CD4-positive, alpha-beta T cell treated with Interleukin-6 for 4 hours (primary cell): ENCODE data around the gene ZNF469.

Source experiments
- DNase-seq: peaks from one replicate; pipeline ENCODE4 v3.0.0-alpha.2; 2020; ENCODE audit warnings: mixed read lengths

Gene ZNF469

DNA sequence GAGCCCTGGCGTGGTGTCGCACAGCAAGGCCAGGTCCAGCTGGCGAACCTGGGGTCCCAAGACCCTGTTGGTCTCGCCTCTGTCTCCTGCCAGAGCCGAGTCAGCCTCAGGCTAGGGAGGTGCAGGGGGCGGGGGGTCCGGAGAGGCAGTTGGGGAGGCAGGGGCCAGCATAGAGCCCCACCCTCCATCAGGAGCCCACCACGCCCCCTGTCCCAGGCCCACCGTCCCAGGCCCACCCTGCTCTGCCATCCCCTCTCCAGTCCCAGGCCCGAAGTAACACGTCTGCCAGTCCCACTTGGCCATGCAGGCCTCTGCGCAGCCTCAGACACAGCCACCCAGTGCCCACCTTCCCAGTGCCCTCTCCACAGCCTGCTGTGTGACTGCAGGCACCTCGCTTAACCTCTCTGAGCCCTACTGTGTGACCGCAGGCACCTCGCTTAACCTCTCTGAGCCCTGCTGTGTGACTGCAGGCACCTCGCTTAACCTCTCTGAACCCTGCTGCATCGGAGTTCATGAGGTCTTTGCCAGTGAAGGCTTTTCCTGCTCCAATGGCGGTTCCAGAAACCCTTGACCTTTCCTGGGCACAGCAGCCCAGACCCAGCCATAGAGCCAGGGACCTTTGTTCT lies 29.3 kb downstream of the ZNF469 start:
- DNase-seq: no peak

GRCh38 chr16:88412766-88413165 lies 30.0 kb downstream of the ZNF469 start:
- DNase-seq: no peak

GRCh38 chr16:88413231-88413630 lies 30.5 kb downstream of the ZNF469 start:
- DNase-seq: no peak

DNA sequence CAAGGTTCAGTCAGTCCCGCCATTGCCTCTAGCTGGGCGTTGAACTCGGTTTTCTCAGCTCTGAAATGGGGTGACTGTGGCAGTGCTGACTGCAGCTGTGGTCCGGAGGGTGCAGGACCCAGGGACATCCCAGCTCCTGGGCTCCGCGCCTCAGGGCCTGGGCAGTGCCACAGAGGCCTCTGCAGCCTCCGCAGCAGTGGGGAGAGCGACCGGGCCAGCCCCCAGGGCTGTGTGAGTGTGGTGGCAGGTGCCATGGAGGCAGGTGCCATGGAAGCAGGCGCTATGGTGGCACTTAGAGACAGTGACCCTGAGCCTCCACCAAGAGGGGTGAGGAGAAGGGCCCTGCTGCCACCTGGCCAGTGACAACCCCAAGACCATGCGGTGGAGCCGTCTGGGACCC lies 30.9 kb downstream of the ZNF469 start:
- no peak for DNase-seq

- DNase-seq: no peak
Measured at GRCh38 chr16:88414521-88415380, 32.0 kb downstream of the ZNF469 start.

DNA sequence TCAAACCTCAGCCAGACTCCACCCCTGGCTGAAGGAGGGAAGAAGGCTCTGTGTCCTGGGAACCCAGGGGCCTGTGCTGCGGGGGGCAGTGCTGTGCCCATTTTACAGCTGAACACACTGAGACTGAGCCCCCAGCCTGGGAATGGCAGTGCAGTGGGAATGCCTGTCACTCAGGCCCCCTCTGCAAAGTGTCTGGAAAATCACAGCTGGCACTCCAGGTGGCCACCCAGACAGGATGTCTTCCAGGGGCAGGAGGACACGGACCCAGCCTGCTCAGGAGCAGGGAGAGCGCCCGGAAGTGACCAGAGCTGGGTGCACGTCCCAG lies 32.6 kb downstream of the ZNF469 start:
- DNase-seq: no peak

DNA sequence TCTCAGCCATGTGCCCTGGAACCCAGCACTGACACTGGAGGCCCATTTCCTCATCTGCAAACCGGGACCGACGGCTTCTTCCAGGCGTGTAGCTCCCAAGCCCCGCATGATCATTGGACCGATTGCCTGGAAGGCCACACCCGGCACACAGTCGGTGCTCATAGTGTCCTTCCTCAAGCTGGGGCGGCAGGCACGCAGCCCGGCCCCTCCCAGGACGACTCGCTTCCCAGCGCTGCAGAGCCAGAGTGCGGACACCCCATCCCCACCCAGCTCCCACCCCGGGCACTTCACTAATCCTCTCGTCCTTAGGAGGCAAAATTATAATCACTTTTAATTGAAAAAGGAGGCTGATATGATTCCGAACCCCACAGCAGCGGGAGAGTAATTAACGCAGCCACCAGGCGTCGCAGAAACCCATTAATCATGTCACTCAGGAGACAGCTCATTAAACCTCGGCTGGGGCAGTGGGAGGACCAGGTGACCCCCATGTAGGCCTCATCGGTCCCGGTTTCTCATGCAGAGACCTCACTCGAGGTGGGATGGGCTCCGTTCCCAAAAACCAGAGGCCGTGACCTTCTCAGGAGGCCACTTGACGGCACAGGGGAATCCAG lies 33.1 kb downstream of the ZNF469 start:
- no peak for DNase-seq

DNA sequence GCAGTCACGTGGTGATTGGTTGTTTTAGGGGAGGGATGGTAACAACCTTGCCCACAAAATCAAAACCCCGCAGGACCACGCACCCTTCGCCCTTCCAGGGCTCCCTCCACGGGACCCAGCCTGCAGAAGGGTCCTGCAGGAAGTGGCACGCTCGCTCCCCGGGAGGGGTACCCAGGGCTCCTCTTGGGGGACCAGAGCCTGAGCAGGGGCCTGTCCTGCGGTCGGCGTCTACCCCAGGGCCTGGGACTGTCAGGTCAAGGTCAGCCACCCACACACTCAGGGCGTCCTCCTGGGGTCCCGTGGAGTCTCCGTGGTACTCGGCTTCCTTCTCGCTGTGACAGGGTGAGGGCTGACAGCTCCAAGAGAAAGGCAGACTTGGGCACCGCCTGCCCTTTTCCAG lies 33.9 kb downstream of the ZNF469 start:
- DNase-seq: no peak

DNA sequence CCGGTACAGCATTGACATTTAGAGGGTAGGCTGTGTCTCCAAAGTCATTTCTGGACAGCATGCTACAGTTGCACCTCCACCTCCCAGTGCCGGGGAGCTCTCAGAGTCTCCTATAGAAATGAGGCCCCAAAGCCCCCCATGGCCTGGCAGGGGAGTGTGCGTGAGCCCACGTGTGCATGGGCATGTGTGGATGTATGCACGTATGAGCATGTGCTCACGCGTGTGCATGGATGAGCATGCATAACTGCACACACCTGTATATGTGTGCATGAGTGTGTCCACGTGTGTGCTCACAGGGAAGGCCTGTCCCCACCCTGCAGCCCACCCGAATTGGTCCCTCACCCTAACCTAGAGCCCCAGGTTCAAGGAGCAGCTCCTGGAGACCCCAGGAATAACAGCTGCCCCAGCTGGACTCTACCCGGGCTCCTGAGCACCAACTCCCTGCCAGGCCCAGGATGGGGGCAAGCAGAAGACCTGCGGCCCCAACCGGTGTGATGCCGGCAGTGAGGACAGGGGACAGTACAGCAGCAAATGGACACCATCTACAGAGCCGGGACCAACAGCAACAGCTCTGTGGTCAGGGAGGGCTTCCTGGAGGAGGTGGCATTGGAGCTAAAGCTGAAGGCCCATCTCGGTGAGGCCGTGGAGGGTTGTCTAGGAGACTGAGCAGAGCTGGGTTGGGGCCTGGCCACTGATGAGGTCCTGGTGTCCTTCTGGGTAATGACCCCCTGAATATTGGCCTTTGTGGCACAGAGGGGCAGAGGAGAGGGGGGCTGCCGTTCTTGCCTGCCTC lies 35.1 kb downstream of the ZNF469 start:
- no peak for DNase-seq

DNA sequence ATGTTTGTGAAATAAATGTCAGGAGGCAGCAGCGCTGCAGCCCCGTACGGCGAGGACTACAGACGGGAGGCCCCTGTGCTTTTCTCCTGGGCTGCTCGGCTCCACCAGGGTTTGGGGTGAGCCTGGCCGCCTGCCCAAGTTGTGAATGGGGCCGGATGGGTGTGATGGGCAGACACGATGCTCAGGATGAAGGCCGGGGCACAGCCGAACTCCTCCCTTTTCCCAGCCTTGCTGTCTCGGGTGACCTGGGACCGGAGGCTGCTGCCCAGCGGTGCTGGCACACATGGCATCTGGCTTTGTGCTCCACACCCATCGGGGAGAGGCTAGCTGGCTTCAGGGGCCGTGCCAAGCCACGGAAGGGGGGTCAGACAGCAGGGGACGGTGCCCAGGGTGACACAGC lies 36.1 kb downstream of the ZNF469 start:
- no peak for DNase-seq

DNA sequence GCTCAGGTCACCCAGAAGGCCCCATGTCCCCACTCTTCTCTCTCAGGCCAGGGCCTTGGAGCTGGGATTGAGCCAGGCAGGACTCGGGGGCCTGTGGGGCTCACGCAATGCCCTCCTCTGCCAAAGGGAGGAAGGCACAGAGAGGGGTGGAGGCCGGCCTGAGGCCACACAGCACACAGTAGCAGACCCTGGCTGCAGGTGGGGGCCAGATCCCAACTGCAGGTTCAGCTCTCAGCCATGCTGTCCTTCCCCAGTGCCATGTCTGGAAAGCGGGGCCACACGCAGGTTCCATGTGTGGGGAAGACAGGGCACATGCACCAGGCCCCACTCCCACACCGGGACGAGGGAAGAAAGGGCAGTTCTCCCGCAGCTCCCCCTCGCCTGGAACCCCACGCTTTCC lies 37.0 kb downstream of the ZNF469 start:
- no peak for DNase-seq

GRCh38 chr16:88420496-88420895 lies 37.7 kb downstream of the ZNF469 start:
- no peak for DNase-seq

GRCh38 chr16:88421301-88421700 lies 38.5 kb downstream of the ZNF469 start:
- no peak for DNase-seq

GRCh38 chr16:88421871-88422433 lies 39.2 kb downstream of the ZNF469 start:
- DNase-seq: no peak

DNA sequence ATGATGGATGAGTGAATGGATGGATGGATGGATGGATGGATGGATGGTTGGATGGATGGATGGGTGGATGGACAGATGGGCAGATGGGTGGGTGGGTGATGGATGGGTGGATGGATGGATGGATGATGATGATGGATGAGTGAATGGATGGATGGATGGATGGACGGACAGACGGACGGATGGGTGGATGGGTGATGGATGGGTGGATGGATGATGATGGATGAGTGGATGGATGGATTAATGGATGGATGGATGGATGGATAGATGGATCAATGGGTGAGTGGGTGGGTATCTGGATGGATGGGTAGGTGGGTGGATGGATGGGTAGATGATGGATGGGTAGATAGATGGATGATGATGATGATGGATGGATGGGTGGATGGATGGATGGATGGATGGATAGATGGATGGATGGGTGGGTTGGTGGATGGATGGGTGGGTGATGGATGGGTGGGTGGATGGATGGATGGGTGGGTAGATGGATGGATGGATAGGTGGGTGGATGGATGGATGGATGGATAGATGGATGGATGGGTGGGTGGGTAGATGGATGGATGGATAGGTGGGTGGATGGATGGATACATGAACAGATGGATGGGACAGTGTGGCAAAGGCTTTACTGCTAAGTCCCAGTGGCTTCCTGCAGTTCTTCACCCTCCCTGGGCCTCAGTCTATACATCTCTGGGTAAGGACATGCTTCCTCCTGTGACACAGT lies 40.1 kb downstream of the ZNF469 start:
- no peak for DNase-seq

DNA sequence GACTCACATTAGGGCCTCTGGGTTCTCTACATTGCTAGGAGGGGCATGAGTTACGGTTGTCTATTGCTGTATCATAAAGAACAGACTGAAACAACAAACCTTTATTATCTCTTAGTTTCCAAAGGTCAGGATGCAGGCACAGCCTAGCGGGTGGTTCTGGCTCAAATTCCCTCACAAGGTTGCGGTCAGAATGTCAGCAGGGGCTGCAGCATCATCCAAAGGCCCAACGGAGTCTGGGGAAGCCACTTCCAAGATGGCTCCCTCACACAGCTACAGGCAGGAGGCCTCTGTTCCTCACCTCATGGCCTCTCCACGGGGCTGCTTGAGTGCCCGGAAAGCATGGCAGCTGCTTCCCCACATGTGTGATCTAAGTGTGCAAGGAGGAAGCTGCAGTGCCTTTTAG lies 40.7 kb downstream of the ZNF469 start:
- no peak for DNase-seq

GRCh38 chr16:88424587-88425235 lies 42.0 kb downstream of the ZNF469 start:
- DNase-seq: no peak

GRCh38 chr16:88426018-88426417 lies 43.3 kb downstream of the ZNF469 start:
- no peak for DNase-seq

- DNase-seq: no peak
Measured at GRCh38 chr16:88427376-88427775, 44.6 kb downstream of the ZNF469 start.

DNA sequence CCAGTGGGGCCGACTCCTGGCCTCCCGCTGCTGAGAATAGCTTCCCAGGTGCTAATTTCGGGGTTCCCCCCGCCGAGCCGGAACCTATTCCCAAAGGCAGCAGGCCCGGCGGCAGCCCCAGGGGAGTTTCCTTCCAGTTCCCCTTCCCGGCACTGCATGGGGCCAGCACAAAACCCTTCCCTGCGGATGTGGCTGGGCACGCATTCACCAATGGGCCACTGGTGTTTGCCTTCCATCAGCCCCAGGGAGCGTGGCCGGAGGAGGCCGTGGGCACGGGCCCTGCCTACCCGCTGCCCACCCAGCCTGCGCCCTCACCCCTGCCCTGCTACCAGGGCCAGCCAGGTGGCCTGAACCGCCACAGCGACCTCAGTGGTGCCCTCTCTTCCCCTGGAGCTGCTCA lies 45.4 kb downstream of the ZNF469 start:
- DNase-seq: no peak

DNA sequence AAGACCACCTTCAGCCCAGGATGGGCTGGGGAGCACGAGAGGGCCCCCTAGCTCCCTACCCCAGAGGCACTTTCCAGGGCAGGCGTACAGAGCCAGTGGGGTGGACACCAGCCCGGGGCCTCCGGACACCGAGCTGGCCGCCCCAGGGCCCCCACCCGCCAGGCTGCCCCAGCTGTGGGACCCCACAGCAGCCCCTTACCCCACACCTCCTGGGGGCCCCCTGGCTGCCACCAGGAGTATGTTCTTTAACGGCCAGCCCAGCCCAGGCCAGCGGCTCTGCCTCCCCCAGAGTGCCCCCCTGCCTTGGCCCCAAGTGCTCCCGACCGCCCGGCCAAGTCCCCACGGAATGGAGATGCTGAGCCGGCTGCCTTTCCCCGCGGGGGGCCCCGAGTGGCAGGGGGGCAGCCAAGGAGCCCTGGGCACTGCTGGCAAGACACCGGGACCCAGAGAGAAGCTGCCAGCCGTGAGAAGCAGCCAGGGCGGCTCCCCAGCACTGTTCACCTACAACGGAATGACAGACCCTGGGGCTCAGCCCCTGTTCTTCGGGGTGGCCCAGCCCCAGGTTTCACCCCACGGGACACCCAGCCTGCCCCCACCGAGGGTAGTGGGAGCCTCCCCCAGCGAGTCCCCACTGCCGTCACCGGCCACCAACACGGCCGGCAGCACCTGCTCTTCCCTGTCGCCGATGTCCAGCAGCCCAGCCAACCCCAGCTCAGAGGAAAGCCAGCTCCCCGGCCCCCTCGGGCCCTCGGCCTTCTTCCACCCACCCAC lies 46.0 kb downstream of the ZNF469 start:
- DNase-seq: no peak
